ENCODE data around the gene TAS1R2.

Gene TAS1R2

DNA sequence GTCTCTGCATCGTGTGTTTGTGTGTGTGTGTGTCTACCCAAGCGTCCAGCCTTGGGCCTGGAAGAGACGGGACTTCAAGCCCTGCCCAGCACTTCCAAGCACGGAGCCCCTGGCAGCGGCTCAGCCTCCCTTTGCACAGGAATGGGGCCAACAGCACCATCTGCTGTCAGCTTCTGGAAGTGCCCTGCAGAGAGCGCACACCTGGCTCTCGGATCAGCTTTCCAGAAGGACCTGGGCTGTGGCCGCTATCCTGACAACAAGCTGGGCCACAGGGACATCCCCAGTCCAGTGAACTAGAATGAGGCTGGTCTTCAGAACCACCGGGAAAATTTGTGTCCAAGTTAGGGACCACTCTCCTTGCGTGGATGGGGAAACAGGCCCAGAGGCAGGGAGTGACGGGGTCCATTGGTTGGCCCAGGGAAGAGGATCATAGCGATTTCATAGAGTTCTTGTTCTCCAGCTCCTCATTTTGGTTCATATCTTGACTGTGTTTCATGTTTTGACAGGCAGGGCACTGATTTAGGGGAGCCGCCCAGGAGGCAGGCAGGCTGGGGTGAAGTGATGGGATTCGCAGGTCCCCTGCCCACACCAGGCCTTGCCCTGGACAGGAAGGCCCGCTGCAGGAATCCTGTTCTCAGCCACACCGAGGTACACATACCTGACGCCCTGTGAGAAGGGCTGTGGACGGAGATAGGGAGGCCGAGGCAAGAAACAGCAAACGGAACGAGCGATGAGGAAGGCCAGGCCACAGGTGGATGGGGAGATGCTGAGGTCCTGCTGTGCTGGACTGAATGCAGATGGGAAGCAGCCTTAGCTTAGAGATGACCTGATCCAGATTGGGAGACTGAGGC is 38.4 kb downstream of the TAS1R2 start:
- peak; percentile 28 for DNase-seq (ENCODE audit: low read depth, low spot score)

DNA sequence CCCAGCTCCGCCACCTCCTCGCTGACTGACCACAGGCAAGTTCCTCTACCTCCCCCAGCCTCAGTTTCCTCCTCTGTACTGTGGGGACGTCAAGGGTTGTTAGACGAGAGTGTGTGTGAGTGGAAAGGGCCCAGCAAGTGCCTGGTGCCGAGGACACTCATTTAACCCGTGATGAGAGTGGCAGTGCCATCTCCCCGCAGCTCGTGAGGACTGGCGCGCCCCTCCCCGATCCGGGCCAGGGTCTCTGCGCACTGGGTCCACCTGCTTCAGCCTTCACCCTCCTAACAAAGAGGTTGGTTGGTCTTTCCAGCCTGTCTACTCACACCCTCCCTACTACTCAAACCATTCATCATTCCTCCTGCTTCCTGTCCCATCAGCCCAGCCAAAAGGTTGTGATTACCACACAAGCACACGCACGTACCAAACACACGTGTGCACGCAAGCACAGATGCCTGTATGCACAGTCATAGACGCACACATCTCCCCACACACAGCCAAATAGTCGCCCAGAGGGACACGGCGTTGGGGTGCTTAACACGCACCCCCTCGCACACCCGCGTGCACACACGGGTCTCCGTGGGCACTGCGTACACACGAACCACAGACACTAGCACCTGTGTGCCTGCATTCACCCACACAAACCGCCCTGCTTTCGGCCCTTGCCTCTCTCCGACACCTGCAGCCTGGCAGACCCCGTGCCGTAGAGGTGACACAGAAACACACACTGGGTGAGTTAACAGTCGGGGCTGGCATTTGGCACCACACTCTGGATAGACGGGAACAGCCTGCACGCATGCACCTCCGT is 39.3 kb downstream of the TAS1R2 start:
- no peak for DNase-seq (ENCODE audit: low read depth, low spot score)

DNA sequence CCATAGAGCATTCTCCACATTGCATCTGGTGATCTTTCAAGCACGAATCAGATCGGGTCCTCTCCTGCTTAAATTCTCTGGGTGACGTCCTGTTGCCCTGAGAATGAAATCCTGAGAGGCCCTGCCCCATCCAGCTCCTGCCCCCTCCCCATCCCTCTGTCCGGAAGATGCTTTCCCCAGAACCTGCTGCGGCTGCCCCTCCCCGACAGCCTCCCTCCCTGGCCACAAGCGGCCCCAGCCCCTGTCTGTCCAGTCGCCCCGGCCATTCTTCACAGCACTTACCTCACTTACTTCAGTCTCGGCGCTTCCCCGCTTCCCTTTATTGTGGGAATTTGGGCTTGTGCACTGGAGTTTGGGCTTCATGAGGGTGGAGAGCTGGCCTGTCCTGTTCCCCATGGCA is 40.3 kb downstream of the TAS1R2 start:
- no peak for DNase-seq (ENCODE audit: low read depth, low spot score)

DNA sequence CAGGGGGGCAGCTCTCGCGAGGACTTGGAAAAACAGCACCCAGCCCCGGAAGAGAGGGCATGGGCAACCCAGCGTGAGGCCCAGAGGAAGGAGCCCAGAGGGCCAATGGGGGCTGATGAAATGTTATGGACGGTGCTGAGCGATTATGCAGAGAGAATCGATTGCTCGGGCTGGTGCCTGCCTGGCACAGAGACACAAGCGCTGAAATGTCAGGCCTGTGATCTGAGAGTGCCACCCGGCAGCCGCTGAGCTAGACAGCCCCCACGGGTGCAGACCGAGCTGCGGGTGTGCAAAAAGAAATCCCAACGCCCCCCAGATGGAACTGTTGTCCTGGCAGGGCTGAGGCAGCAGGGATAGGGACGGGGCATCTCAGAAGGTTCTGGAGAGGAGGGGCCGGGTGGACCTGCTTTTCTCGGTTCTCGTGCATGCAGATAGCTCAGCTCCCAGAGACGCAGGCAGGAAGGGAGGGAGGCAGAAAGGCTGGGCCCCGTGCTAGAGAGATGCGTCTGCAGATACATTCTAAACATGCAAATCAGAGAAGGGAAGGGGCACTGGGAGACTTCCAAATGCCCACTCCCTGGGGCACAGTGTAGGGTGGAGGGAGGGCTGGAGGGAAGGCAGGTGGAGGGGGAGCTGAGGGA is 41.5 kb downstream of the TAS1R2 start:
- no peak for DNase-seq (ENCODE audit: low read depth, low spot score)

DNA sequence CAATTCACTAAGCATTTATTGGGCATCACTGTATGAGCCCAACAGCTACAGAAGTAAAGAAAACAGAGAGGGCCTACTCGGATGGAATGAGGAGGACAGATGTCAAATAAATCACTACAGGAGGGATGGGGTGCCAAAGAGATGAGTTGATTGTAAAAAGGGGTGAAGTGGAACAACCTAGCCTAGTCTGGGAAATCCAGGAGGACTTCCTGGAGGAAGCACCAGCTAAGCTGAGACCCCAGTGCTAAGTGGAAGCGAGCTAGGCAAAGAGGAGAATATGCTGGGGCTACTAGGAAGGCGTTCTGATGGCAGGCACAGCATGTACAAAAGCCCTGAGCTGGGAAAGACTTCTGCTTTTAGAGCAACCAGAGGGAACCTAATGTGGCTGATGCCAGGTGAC is 42.1 kb downstream of the TAS1R2 start:
- DNase-seq (ENCODE audit: low read depth, low spot score): no peak

DNA sequence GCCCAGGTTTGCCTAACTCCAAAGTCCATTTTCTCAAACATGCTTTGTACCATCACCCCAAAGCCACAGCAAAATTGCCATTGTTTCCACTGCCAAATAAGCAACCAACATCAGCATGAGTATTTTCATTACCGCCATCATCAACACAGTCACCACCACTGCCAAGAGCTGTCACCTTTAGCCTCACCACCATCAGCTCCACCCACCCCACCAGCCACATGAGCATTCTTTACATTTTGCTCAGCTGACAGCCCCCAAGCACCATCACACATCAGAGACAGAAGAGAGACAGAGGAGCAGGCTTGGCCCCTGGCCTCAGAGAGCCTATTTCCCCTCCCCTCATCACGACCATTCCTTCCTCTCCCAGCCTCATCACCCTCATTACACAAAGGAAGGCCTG is 42.7 kb downstream of the TAS1R2 start:
- no peak for DNase-seq (ENCODE audit: low read depth, low spot score)

DNA sequence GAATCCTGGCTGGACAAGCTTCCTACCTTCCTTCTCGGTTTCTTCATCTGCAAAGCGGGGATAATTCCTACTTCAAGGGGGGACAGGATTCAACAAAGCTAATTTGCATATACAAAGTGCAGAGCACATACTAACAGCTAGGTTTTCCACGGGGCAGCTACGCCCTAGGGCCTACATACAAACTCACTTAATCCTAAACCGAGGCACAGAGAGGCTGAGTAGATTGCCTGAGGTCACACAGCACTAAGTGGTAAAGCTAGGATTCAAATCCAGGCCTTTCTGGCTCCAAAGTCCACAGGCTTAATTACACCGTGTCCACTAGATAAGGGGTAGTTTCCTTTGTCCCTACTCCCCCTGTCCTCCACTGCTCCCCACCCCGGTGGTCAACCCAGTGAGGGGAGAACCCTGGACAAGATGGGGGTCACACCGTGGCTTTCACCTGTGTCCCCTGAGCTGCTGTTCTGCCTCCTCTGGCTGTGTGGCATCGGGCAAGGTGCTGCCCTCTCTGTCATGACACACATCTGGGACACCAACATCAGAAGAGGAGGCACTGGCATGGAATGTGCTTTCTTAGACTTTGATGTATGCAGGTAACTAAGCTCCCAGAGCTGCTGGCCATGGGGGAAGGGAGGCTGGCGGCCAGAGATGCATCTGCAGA is 44.5 kb downstream of the TAS1R2 start:
- no peak for DNase-seq (ENCODE audit: low read depth, low spot score)

DNA sequence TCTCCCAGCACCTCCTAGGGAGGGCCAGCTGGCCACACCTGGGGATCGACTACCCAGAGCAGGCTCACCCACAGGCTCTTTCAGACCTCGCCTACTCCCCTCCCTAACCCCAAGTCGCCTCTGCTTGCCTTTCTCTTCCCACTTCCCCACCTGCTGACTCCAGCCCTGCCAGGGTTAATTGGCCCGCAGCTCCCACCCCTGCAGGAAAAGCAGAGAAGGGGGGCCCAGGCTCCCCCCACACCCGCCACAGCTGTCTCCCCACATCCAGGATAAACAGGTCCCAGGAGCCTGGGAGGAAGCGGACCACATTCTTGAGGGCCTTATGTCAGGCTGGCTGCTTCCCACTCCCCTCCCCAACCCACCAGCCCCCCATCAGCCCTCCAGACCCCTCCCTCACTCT is 45.0 kb downstream of the TAS1R2 start:
- DNase-seq (ENCODE audit: low read depth, low spot score): no peak

DNA sequence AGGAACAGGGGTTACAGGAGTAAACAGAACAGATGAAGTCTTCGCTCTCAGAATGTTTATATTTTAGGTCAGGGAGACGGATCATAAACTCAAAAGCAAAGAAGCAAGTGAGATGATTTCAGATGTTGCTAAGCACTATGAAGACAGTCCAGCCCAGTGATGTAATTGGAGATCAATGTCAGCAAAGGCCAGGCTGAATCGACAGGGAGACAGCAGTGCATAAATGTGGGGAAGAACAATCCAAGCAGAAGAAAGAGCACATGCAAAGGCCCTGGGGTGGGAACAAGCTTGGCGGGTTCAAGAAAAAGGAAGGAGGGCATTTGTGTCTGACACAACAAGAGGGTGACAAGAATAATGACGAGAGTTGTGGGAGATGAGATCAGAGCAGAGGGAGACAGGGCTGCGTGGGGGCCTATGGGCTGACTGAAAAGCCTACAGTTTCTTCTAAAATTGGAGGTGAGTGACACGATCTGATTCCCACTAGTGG is 47.0 kb downstream of the TAS1R2 start:
- no peak for DNase-seq (ENCODE audit: low read depth, low spot score)

DNA sequence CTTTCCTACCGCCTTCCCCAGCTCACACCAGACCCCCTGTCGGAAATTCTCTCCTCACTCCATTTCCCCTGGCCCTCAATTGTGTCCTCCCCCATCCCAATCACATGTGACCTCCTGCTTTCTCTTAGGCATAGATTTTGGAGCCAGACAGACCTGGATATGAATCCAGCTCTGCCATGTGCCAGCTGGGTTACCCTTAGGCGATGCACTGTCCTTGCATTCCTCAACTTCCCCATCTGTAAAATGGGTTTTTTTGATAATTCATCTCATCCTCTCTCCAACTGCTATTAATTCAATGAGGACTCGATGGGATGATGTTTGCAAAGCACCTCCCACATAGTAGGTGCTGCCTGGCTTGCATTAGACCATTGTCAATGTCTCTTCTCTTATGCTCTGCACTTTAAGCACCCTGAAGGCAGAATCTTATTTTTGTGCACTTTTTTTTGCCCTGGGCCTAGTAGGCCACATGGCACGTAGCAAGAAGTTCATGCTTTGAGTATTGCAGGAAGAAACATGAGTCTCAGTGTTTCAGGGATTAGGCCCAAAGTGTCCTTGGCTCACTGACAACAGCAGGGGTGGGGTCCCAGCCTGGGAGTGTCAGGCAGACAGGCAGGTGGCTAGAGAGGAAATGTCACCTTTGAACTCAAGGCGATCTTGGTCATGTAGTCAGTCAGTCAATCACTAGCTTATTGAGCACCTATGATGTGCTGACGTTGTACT is 47.6 kb downstream of the TAS1R2 start:
- DNase-seq (ENCODE audit: low read depth, low spot score): no peak

DNA sequence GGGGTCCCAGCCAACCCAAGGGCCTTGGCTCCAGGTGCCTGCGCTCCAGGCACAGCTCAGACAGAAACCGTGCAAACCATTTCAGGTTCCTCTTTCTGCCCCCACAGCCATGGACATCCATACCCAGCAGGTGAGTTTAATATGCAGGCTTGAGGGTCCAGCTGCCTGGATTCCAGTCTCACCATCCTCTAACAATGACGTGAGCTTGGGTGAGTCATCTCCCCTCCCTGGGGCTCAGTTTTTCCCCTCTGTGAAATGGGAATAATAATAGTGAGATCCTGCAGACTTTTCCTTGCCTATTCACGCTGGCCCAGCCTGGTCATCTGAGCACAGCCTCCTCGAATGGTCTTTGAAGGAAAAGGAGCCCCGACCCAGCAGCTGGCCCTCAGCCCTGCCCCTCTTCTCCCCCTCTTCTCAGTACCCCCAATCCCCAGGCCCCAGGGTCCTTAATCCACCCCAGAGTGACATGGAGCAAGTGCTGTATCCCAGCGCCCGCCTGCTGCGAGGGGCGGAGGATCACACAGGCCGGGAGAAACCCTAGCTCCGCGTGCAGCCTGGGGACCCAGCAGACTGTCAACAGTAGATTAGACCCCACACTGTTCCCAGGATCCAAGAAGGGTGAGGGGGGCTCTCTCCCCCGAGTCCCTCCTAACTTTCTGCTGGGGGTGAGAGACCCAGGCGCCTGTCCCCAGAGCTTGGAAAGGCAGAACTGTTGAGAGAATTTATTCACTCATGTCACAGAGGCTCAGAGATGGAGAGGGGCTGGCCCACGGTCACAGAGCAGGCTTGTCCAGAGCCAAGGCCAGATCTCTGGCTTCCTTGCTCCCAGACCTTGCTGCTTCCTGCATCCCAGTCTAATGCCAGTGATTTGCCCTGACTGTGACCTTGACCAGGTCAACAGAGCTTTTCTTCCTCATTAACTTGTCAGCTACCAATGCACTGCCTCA is 49.2 kb downstream of the TAS1R2 start:
- no peak for DNase-seq (ENCODE audit: low read depth, low spot score)

DNA sequence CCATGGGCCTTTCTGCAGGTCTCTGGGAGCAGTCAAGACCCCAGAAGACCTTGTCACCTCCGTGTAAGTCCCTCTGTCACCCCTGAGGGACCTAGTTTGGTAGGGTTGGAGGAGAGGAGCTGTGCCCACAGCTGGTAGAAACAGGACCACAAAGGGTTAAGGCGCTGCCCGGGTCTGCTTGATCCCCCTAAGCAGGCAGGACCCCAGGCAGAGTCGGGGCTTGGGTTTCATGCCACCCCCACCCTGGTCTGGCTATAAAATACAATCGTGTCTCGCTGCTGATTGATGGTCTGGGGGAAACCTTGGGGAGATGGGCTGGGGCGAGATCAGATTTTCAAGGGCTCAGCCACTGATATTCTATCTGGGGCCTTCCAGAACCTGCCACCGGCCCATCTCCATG is 50.9 kb downstream of the TAS1R2 start:
- no peak for DNase-seq (ENCODE audit: low read depth, low spot score)

DNA sequence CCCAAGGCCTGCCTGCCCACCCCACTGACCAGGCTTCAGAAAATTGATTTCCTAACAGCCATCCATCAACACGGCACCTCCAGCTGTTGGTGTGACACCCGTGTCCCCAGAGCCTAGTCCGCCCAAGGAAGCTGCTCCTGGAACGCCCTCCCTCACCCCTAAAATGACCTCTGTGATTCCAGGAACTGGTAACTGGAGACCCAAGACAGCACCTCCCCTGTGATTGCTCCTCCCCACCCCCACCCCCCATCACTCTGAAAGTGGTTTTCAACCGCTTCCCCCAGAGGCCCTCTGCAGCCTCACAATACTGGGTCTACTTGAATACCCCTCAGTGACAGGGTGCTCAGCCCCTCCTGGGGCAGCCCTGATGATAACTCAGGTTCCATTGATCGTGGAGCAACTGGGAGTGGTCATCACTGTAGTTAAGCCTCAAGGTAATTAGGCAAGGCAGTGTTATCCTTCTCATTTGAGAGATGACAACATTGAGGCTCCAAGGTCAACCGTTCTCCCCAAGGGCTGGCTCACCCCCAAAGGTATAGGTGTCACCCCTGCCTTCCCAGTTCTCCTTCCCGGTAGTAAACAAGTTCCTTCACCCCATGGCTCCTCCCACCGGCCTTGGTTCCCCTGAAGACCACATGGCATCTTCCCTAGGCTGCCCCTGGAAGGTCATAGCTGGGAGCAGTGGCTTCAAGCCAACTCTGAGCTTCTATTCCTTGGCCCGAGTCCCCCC is 52.0 kb downstream of the TAS1R2 start:
- DNase-seq (ENCODE audit: low read depth, low spot score): no peak

DNA sequence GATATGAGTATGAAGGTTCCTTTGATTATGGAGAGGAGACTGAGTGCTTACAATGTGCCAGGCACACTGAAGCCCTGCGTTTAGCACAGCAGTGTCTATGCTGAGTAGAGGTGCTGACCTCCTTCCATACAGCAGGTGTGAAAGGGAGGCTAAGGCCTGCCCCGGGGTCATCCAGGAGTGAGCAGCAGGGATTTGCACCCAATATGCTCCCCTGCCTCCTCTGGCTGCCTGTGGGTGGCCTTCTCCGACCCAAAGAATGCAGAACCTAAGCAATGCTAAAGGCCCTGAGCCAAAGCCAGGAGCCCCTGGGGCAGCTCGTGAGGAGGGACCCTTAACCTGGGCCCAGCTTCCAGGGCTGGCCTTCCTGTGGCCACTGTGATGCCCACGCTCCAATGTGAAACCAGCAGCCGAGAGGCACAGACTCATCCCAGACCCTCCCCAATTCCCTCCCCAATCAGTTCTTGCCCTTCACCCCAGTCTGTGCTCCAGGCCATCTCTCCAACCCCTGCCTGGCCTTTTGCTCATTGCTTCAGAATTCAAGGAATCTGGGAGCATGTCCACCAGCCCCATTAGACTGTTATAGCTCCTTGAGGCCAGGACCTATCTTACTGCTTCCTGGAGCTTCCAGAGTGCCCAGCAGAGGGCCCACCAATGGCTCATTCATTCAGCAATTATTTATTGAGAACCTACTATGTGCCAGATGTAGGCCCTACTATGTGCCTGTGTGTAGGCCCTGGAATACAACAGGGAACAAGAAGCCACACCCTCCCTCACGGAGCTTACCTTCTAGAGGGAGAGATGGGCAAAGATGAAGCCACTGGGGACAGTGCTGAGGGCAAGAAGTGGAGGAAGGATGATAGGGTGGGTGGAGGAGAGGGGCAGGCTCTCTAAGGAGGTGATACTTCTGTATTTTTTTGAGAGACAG is 53.3 kb downstream of the TAS1R2 start:
- DNase-seq (ENCODE audit: low read depth, low spot score): no peak

DNA sequence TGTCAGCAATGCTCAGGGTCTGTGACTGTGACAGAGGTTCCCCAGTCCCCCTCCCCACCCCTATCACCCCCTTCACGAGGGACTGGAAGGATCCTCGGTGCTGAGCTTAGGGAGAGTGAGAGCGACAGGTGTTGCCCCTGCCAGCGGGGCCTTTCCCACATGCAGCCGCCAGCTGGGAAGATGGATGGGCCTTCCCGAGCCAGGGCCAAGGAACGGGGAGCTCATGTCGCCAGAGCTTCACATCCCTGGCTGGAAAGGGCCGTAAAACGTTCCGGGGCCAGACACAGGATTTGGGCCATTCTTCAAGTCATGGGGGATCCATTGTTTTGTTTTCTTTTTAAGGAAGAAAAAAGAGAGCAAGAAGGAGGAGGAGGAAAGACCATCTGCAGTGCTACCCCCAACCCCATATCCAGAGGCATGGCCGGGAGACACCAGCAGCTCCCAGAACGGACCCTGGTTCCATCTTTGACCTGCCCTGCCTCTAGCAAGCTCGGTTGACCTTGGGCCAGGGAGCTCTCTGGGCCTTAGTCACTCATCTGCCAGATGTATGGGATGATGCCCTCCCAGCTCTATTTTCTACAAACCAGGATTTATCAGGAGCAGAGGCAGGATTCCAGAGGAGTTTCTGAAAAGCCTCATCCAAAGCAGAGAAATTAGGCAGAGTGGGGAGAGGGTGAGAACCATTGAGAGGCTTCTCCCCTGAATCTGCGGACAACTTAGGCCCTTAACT is 54.1 kb downstream of the TAS1R2 start:
- no peak for DNase-seq (ENCODE audit: low read depth, low spot score)

DNA sequence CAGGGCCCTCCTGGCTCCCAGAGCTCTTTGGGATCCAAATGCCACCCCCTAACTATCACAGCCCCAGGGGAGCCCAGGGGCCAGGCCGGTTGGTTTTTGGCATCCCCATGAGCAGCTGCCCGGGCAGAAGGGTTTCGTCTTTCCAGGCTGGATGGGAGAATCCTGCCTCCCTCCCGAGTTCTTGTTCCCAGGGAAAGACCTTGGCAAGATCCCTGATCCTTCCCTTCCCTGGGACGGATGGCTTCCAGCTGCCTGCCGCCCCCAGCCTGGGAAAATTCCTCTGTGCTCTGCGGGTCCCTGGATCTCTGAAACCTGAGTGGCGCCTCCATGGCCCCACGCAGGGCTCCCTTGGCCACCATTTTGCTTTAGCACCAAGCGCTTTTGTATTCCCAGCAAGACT is 55.6 kb downstream of the TAS1R2 start:
- DNase-seq (ENCODE audit: low read depth, low spot score): no peak

DNA sequence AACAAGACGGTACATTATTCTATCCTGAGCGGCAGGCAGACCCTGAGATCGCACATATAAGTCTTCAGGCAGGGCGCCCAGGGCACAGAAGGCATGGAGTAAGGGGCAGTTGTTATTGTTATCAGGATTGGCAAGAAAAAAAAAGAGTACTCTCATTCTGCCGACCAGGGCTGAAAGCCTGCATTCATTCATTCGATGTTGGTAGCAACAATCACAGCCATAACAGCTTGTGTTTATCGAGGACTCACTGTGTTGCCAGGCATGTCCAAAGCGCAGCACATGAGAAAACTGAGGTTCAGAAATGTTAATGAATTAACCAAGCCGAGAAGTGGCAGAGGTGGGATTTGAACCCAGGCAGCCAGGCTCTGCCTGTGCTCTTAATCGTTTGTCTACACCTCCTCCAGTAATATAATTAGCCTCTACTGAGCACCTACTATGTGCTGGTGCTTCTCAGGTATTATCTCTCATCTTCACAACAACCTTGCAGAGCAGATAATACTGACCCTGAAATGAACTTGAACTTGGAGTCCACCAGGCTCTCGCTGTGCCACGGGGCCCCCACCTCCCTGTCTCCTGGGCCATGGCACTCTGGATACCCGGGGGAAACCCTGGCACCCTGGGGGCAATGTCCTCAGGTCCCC is 56.2 kb downstream of the TAS1R2 start:
- no peak for DNase-seq (ENCODE audit: low read depth, low spot score)

Measured in iPS DF 19.7 (cell line).